NT2/D1 (cell line): Measurements from ENCODE around the gene AP1M2.

Experiments
- SUZ12 ChIP-seq: IDR thresholded peaks from 2 replicates; pipeline ENCODE4 v1.6.1; 2011; ENCODE audit not compliant: insufficient read length, insufficient read depth; ENCODE audit errors: extremely low read depth
- YY1 ChIP-seq: IDR thresholded peaks from 2 replicates; pipeline ENCODE4 v1.6.1; 2011; ENCODE audit not compliant: insufficient read length, insufficient read depth
- ZNF274 ChIP-seq: IDR thresholded peaks from 2 replicates; pipeline ENCODE4 v1.6.1; 2011; ENCODE audit warnings: mild to moderate bottlenecking, low read depth, low read length

DNA sequence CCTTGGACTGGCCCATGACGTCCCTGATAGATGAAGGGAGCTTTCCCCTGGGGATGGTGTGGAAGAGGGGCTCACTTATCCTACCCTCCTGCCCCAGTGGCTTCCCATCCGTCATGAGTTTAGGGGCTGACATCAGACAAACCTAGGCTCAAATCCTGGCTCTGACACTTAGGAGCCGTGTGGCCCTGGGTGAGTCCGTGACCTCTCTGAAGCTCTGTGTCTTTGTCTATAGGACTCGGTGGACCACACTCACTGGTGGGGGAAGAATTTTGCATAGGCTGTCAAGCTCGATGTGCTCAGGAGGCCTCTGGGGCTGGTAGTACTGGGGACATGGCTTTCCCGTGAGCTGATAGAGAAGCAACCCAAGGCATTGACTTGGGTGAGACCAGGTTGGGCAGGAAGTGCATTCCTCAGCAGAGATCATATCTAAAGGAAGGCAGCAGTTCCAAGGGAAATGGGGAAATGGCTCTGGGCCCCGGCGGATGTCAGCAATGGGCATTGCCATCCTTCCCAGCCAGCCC lies 17.4 kb upstream of the AP1M2 start:
- no peak for TF ChIP-seq ZNF274
- TF ChIP-seq YY1: no peak
- TF ChIP-seq SUZ12: no peak
